NCI-H82 (cell line): ENCODE results near the gene ZFAND6.
"Not testable (repeated sequence)": the region's sequence is repeated elsewhere in the genome, so short reads cannot be mapped to it uniquely, and the experiment has no call there.

ENCODE experiments used
- DNase-seq: peaks from one replicate; lab custom pipeline; 2025; lab: John Stamatoyannopoulos, UW

ZFAND6 gene

GRCh38 chr15:80099241-80099640 lies 39.8 kb downstream of the ZFAND6 start:
- peak; percentile 46 for DNase-seq

GRCh38 chr15:80099662-80100061 lies 40.2 kb downstream of the ZFAND6 start:
- not testable (repeated sequence) for DNase-seq

- no peak for DNase-seq
Measured at GRCh38 chr15:80100247-80100646, 40.8 kb downstream of the ZFAND6 start.

GRCh38 chr15:80105193-80105592 lies 45.7 kb downstream of the ZFAND6 start:
- DNase-seq: no peak

- no peak for DNase-seq
Measured at GRCh38 chr15:80105595-80105994, 46.1 kb downstream of the ZFAND6 start.

- DNase-seq: no peak
Measured at GRCh38 chr15:80106051-80106450, 46.6 kb downstream of the ZFAND6 start.

- DNase-seq: no peak
Measured at GRCh38 chr15:80107204-80107603, 47.7 kb downstream of the ZFAND6 start.

- DNase-seq: no peak
Measured at GRCh38 chr15:80107774-80108173, 48.3 kb downstream of the ZFAND6 start.

GRCh38 chr15:80109388-80109787 lies 49.9 kb downstream of the ZFAND6 start:
- peak; percentile 39 for DNase-seq

- DNase-seq: no peak
Measured at GRCh38 chr15:80110920-80111319, 51.4 kb downstream of the ZFAND6 start.

- no peak for DNase-seq
Measured at GRCh38 chr15:80114114-80114513, 54.6 kb downstream of the ZFAND6 start.

- DNase-seq: no peak
Measured at GRCh38 chr15:80115021-80115420, 55.5 kb downstream of the ZFAND6 start.

GRCh38 chr15:80118956-80119355 lies 59.5 kb downstream of the ZFAND6 start:
- no peak for DNase-seq

GRCh38 chr15:80120636-80121035 lies 61.2 kb downstream of the ZFAND6 start:
- peak; percentile 21 for DNase-seq

GRCh38 chr15:80121546-80121945 lies 62.1 kb downstream of the ZFAND6 start:
- DNase-seq: peak; percentile 39

GRCh38 chr15:80123034-80123433 lies 63.6 kb downstream of the ZFAND6 start:
- no peak for DNase-seq

GRCh38 chr15:80127253-80127652 lies 67.8 kb downstream of the ZFAND6 start:
- DNase-seq: not testable (repeated sequence)

- DNase-seq: no peak
Measured at GRCh38 chr15:80127911-80128310, 68.4 kb downstream of the ZFAND6 start.

GRCh38 chr15:80132382-80132781 lies 72.9 kb downstream of the ZFAND6 start:
- no peak for DNase-seq

- no peak for DNase-seq
Measured at GRCh38 chr15:80136854-80137253, 77.4 kb downstream of the ZFAND6 start.

- no peak for DNase-seq
Measured at GRCh38 chr15:80138961-80139360, 79.5 kb downstream of the ZFAND6 start.

- DNase-seq: no peak
Measured at GRCh38 chr15:80140909-80141308, 81.4 kb downstream of the ZFAND6 start.

- DNase-seq: no peak
Measured at GRCh38 chr15:80141916-80142598, 82.6 kb downstream of the ZFAND6 start.

- no peak for DNase-seq
Measured at GRCh38 chr15:80142646-80143045, 83.2 kb downstream of the ZFAND6 start.
